ELF-1 (cell line): ENCODE data around the gene RAB40B.

Source experiments
- DNase-seq: peaks from one replicate; pipeline ENCODE4 v3.0.0-alpha.2; 2016; ENCODE audit warnings: low read depth, low spot score

The RAB40B gene, protein sequence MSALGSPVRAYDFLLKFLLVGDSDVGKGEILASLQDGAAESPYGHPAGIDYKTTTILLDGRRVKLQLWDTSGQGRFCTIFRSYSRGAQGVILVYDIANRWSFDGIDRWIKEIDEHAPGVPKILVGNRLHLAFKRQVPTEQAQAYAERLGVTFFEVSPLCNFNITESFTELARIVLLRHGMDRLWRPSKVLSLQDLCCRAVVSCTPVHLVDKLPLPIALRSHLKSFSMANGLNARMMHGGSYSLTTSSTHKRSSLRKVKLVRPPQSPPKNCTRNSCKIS

DNA sequence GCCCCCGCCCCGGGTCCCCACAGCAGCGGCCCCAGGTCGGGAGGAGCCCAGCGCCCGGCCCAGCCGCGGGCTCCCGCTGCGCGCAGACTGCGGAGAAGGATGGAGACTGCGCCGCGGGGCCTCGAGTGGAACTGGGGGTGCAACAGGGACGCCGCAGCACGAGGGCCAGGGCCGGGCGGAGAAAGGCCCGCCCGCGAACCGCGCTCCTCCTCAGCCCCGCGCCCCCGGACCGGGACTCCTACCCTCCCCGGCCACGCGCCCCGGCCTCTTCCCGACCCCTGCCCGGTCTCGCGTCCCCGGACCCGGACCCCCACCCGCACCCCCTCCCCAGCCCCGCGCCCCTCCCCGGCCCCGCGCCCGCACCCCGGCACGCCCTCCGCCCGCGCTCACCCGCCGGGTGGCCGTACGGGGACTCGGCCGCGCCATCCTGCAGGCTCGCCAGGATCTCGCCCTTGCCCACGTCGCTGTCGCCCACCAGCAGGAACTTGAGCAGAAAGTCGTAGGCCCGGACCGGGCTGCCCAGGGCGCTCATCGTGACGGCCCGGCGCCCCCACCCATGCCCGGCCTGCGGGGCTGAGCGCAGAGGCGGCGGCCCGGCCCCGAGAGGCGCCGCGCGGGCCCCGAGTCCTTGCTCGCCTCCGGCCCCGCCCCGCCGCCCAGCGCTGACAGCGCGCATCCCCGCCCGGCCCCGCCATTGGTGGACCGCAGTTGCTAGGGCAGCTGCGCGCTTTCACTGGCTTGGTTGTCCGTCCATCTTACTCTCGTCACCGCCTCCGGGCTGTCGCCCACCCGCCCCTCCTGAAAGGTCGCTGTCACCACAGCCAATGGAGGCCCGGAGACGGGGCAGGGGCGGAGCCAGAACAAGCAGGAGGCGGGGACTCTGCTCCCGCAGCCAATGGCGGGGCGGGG is at the start of gene RAB40B:
TSS of gene RAB40B (minus strand) at position 634 of the 909 bp plus-strand sequence. CDS start at position 532, 102 bp downstream.
- DNase-seq, result peak; percentile 99

DNA sequence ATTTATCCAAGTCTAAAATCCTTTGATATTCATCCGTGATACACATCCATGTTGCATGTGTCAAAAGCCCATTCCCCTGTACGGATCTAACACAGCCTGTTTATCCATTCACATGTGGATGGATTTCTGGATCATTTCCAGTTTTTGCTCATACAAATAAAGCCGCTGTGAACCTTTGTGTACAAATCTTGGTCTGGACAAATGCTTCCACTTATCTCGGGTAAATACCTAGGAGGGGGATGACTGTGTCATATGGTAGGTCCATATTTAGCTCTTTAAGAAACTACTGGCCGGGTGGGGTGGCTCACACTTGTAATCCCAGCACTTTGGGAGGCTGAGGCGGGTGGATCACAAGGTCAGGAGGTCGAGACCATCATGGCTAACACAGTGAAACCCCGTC is 47.0 kb upstream of the RAB40B start:
- DNase-seq, result no peak

DNA sequence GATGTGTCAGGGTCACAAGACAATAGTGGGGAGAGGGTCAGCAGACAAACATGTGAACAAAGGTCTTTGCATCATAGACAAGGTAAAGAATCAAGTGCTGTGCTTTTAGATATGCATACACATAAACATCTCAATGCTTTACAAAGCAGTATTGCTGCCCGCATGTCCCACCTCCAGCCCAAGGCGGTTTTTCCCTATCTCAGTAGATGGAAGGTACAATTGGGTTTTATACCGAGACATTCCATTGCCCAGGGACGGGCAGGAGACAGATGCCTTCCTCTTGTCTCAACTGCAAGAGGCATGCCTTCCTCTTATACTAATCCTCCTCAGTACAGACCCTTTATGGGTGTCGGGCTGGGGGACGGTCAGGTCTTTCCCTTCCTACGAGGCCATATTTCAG is 46.2 kb upstream of the RAB40B start:
- DNase-seq, result peak; percentile 66

DNA sequence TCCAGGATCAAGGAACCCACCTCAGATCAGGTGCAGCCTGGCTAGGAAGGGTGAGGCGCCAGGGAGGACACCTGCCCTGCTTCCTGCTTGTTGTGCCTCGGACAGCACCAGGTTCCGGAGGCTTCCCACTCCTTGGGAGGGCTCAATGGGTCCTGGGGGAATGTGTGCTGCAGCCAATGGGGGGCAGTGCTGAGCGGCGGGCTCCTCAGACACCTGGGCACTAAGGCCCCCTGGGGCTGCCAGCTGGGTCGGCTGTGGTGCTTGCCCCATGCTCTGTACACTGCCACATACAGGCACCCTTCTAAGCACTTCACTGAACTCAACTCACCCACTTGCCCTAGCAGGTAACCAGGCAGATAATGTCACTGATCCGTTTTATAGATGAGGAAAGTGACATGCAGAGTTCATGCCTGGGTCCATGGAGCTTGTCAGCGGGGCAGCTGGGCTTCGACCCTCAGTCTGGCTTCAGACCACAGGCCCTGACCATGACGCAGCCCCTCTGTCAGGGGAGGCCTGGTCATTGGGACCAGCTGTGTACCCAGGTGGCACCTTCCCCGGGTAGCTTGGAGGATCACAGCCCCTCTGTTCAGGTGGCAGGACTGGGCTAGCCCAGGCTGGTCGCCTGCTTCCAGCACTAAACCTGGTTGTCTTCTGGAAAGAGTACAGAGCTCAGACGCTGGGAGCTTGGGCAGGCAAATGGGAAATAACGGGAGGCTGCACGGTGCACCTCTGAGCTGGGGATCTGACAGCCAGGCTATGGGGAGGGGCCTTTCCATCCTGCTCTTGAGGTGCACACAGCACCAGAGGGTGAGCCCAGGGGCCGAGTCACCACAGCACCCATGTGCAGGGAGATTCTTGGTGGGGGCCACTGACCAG is 45.1 kb upstream of the RAB40B start:
- no peak for DNase-seq

DNA sequence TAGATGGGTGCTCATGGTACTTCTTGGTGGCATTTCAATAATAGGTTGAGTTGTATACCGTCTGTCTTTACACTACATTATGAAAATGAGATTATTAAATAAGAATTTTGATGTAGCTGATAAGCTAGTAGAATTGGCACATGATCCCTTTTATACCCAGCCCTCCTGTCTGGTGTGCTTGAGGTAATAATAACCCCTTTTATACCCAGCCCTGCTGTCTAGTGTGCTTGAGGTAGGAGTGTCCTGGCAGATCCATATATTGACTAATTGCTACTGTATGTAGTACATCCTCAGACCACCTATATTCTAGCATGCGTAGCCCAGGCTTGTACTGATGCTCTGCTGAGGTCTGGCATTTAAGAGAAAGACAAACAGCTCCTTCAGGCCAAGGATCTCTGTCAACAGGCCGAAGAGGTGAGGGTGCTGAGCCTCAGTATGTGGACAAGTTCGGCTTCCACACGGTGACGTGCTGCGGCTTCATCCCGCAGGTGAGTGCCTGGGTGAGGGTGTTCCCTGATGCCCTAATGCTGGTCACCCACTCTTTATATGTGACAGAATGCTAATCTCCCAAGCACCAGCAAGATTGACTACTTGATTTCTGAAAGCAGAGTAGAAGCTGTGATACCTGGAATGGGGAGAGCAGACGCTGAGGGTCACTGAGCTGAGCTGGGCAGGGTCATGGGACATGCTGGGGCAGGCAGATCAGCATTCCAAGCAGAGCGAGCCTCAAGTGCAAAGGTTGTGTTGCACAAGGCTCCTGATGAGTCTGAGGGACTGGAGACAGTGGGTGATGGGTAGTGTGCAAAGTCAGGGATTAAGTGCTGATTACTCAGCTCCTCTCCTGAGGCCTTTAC is 42.6 kb upstream of the RAB40B start:
- no peak for DNase-seq

DNA sequence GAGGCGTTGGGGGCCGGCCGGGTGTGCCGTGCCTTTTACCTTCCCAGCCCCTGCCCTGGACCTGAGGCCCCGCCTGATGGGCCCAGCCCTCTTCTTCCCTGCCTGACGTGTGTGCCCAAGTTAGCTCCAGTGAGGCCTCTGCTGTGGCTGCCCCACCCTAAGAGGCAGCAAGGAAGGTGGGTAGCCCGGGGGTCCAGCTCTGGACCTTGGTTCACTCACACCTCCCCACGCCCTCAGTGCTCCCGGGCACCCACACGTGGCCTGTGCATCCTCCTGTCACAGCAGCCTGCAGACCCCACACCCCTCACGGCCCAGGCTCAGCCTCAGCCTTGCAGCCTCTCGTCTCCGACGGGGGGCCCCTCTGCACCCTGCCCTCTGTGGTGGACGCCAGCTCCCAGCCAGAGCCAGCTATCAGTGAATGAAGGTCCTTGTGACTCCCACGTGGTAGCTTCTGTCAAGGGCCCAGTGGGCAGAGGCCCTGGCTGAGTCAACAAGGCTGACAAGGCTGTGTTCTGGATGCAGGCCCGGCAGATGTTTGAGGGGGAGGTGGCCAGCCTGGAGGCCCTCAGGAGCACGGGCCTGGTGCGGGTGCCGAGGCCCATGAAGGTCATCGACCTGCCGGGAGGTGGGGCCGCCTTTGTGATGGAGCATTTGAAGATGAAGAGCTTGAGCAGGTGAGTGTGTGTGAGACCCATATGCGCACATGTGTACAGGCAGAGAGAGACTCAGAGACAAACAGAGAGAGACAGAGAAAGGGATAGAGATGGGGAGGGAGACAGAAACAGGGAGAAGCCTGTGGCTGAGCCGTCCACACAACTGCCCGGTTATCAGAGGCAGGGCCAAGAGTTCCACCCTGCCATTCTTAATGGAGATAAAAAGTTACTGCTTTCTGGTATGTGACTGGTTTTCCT is 39.7 kb upstream of the RAB40B start:
- DNase-seq, result no peak

DNA sequence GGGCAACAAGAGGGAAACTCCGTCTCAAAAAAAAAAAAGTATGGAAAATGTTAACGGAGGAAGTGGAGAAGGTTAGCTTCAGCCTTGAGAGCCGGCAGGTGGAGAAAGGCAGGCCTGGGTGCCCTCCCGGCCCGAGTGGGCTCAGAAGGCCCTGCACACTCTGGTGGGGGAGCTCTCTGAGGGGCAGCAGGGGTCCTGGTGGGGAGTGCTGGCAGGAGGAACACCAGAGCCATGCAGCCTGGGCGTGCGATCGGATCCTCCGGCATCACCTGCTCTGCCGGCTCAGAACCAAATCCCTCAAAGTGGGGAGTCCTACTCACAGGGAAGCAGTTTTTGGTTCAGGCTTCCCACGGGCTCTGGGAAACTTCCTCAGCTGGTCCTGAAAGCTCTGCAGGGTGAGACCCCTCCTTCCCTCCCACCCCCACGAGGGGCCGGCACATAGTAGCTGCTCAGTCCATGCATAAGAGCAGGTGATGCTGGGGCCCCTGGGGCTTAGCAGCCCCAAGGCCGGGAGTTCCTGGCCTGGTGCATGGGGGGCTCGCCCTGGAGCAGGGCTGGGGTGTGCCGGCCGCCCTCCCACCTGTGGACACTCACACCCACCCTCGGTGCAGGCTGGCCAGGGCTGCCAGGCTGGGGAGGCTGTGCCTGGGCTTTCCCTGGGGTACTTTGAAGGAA is 38.1 kb upstream of the RAB40B start:
- no peak for DNase-seq

DNA sequence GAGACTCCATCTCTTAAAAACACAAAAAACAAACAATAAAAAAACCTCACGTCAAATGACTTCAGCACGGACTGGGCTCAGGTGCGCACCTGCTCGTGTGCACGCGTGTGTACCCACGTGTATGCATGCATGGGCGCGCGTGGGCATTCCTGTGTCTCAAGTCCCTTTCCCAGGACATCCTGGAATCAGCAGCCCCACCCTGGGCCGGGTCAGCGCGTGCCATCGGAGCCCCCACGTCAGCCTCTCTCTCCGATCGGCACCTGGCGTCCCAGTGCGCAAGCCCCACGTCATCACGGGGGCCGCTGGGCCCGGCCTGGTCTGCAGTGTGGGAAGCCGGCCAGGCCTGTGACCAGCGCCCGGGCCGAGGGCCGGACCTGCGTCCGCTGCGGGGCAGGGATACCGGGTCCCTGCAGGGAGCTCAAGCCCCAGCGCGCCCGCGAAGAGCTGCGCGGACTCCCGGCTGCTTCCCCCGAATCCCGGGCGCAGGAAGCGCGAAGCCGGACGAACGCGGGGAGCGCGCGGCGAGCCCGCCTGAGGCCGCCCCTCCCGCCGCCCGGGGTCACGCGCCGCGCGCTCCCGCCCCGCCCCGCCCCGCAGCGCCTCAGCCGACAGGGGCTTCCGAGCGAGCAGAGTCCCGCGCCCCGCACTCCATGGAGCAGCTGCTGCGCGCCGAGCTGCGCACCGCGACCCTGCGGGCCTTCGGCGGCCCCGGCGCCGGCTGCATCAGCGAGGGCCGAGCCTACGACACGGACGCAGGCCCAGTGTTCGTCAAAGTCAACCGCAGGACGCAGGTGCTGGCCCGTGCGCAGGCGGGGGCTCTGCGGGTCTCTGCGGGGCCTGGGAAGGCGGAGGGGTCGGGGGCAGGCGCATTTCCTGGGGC is 36.7 kb upstream of the RAB40B start, which contains the start of gene FN3K:
TSS of gene FN3K (plus strand) at position 629 of the 880 bp plus-strand sequence. CDS start at position 651, 22 bp downstream.
- peak; percentile 74 for DNase-seq

DNA sequence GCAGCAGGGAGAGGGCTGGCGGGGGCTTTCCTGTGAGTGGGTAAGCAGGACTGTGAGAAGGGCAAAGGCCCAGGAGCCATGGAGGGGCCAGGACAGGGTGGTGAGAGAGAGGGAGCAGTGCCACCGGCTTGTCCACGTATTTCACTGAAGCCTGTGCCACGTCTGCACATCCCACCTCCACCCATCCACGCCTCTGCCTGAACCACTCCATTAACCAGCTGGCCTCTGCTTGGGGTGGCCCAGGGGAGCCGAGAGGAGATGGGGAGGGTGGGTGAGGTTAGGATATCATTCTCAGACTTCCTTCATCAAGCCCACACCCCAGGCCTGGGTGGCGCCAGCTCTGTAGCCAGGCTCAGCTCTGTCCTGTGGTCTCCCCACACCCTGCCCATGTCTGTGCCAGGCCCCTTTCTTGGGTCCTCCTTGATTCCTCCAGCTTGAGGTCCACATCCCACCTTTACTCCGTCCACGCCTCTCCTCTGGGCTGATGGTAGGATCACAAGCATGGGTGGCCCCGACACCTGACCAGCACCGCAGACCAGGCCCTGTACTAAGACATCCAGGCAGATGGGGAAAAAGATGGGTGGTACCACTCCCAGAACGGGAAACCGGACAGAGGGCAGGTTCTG is 33.7 kb upstream of the RAB40B start:
- no peak for DNase-seq

DNA sequence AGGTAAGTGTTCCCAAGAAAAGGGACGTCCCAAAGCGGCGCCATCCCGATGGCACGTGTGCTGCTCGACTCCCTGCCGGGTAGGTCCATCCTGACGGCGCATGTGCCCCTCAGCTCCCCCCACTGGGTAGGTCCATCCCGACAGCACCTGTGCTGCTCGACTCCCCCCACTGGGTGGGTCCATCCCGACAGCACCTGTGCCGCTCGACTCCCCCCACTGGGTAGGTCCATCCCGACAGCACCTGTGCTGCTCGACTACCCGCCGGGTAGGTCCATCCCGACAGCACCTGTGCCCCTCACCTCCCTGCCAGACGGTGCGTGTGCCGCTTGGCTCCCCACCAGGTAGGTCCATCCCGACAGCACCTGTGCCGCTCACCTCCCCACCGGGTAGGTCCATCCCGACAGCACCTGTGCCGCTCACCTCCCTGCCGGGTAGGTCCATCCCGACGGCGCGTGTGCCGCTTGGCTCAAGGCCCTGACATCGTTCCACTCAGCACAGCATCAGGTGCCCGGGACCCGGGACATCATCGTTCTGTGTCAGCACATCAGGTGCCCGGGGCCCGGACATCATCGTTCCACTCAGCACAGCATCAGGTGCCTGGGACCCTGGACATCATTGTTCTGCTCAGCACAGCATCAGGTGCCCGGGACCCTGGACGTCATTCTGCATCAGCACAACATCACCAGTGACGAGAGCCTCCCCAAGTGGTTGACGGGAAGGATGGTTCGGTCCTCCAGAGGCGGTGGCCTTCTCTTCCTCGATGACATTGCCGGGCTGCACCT is 31.2 kb upstream of the RAB40B start:
- no peak for DNase-seq

DNA sequence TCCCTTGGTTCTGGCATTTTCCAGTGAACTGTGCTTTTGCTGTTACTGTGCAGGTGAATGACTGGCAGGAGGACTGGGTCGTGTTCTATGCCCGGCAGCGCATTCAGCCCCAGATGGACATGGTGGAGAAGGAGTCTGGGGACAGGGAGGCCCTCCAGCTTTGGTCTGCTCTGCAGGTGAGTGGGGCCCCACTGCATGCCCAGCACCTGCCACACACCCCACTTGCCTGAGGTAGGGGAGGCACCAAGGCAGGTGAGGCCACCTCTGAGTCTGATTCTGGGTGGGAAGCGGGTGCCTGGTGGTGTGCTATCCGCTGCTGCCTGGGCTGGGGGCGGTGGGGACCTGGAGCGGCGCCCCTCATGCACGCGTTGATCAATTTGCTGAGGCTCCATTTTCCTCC is 27.9 kb upstream of the RAB40B start:
- no peak for DNase-seq

DNA sequence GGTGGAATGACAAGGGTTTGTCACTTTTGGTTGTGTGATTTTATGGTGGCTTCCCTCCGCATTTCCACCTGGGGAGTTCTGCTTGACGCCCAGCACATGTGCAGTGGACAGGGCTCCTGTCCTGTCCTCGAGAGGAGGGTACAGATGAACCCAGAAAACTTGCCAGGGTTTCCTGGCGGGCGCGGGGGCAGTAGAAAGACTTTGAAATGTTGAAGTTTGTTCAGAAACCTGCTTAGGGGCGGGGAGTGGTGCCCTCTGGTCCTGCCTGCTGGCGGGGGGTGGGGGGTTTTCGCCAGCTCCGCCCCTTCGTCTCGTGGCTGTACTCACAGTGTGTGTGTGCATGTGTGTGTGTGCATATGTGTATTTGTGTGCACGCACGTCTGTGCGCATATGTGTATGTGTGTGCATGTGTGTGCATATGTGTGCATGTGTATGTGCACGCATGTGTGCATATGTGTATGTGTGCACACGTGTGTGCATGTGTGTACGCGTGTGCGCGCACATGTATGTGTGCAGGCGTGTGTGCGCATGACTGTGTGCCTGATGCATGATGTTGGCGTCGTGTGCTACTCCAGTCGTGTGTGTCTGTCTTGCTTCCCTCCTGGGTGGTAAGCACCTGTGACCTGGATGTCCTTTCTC is 24.8 kb upstream of the RAB40B start:
- no peak for DNase-seq

DNA sequence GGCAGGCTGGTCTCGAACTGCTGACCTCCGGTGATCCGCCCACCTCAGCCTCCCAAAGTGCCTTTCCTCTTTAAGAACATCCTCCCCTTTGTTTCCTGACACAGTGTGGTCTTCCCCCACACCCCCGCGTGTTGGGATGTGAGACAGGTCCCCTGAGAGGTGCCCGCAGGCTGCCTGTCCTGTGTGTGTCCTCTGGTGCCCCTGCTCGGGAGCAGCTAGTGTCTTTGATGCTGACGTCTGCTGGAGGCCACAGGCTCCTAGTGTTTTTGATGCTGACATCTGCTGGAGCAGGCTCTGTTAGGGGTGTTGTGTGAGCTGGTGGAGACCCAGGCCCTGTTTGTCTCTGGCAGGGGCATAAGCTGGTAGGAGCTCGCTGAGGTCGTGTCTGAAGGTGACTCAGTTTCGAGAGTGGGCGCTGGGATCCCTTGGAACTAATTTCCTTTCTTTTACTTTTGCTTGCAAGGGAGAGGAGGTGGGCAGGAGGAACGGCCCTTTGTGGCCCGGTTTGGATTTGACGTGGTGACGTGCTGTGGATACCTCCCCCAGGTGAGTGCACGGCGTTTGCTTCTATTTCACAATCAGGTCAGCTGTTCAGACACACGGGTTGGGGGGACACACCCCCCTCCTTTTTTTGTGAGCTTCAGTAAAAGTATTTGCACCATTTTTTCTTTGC is 24.0 kb upstream of the RAB40B start:
- DNase-seq, result no peak

DNA sequence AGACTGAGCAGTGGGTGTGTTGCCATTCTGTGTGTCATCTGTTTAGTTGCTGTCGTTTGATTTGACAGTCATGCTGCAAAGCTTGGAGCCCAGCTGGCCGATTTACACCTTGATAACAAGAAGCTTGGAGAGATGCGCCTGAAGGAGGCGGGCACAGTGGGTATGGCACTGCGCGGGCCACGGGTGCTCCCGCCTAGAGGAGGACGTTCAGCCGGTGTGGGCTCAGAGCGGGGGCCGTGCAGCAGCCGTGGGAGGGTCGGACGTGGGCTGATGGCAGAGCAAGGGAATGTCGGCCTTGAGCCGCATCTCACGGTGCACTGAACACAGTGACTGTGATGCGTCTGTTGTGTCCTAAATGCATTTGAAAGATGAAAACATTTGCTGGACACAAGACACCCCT is 21.7 kb upstream of the RAB40B start:
- no peak for DNase-seq

DNA sequence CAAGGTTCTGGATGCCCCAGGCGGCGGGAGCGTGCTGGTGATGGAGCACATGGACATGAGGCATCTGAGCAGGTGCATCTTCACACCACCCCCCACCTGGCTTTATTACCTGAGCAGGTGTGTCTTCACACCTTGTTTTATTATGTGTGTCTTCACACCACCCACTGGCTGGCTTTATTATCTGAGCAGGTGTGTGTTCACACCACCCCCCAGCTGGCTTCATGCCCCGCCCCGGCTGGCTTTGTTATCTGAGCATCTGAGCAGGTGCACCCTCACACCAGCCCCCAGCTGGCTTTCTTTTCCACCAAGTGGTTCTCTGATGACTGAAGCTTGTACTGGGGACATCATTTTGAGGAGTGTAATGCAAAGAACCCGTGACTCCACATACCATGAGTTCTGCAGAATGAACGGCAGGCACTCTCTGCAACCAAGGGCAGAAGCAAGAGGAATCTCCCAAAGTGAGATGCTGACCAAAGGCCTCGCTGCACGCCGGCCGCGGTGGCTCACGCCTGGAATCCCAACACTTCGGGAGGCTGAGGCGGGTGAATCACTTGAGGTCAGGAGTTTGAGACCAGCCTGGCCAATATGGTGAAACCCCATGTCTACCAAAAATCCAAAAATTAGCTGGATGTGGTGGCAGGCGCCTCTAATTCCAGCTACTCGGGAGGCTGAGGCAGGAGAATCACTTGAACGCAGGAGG is 20.6 kb upstream of the RAB40B start:
- DNase-seq, result no peak
